NT2/D1 (cell line): ENCODE results near the gene DROSHA.

ENCODE experiments used
- SUZ12 ChIP-seq: IDR thresholded peaks from 2 replicates; pipeline ENCODE4 v1.6.1; 2011; ENCODE audit not compliant: insufficient read length, insufficient read depth; ENCODE audit errors: extremely low read depth
- ZNF274 ChIP-seq: IDR thresholded peaks from 2 replicates; pipeline ENCODE4 v1.6.1; 2011; ENCODE audit warnings: mild to moderate bottlenecking, low read depth, low read length

DNA sequence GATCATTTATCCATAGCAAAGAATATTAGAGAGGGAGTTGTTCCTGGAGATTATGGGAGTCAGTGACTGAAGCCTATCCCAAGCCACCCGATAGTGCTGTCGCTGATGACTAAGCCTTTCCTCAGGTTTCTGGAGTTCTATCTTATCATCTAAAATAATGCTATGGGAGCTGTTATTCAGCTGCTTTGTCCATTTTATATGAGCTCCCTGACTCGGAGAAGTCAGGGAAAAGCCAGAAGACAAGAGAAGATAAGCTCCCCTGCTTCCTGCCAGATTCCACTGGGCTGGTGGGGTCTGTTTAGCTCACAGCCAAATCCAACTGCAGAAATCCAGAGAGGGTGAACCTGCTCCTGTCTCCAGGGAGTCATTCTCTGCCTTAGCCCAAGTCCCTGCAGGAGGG is 148.2 kb downstream of the DROSHA start:
- TF ChIP-seq SUZ12 (no peak), ZNF274 (no peak)
